HG02623 (cell line): Measurements from ENCODE around the gene MOSMO.
"Not testable (repeated sequence)": the region's sequence is repeated elsewhere in the genome, so short reads cannot be mapped to it uniquely, and the experiment has no call there.

ENCODE experiments used
- ATAC-seq: cut with Tn5 transposase; IDR thresholded peaks from one replicate; pipeline ENCODE4 v1.9.1; 2021; ENCODE audit warnings: moderate library complexity; ENCODE audit not compliant: unreplicated experiment

Gene MOSMO

GRCh38 chr16:22089910-22090309 is 82.0 kb downstream of the MOSMO start:
- ATAC-seq = no peak

- no peak for ATAC-seq
These were observed 83.8 kb downstream of the MOSMO start for GRCh38 chr16:22091721-22092120.

GRCh38 chr16:22092143-22092933 is 84.4 kb downstream of the MOSMO start, which contains the start of gene VWA3A:
TSS of gene VWA3A (plus strand) at chr16:22092541. CDS start at chr16:22092638, 97 bp downstream.
- ATAC-seq = no peak

- no peak for ATAC-seq
These were observed 85.4 kb downstream of the MOSMO start for GRCh38 chr16:22093331-22093730.

GRCh38 chr16:22093996-22094395 is 86.1 kb downstream of the MOSMO start:
- no peak for ATAC-seq

- ATAC-seq = no peak
These were observed 90.7 kb downstream of the MOSMO start for GRCh38 chr16:22098405-22099255.

GRCh38 chr16:22099256-22099975 is 91.5 kb downstream of the MOSMO start:
- no peak for ATAC-seq

- no peak for ATAC-seq
These were observed 95.5 kb downstream of the MOSMO start for GRCh38 chr16:22103441-22103840.

GRCh38 chr16:22109258-22109898 is 101.5 kb downstream of the MOSMO start:
- no peak for ATAC-seq

- ATAC-seq = not testable (repeated sequence)
These were observed 103.7 kb downstream of the MOSMO start for GRCh38 chr16:22111629-22112028.

GRCh38 chr16:22116095-22116700 is 108.3 kb downstream of the MOSMO start:
- no peak for ATAC-seq

GRCh38 chr16:22117609-22118008 is 109.7 kb downstream of the MOSMO start:
- ATAC-seq = no peak

GRCh38 chr16:22120440-22120839 is 112.5 kb downstream of the MOSMO start:
- no peak for ATAC-seq

GRCh38 chr16:22122239-22122638 is 114.3 kb downstream of the MOSMO start:
- ATAC-seq = no peak

GRCh38 chr16:22123146-22123545 is 115.2 kb downstream of the MOSMO start:
- ATAC-seq = no peak

GRCh38 chr16:22123759-22124490 is 116.0 kb downstream of the MOSMO start:
- ATAC-seq = no peak

GRCh38 chr16:22124583-22125284 is 116.8 kb downstream of the MOSMO start:
- ATAC-seq = no peak

- no peak for ATAC-seq
These were observed 118.2 kb downstream of the MOSMO start for GRCh38 chr16:22126037-22126558.

GRCh38 chr16:22128537-22128936 is 120.6 kb downstream of the MOSMO start:
- ATAC-seq = not testable (repeated sequence)
